ES-I3 (cell line): ENCODE data around the gene UNK.
"Not testable (repeated sequence)": the region's sequence is repeated elsewhere in the genome, so short reads cannot be mapped to it uniquely, and the experiment has no call there.

Experiments used
- H3K36me3 ChIP-seq: 2 replicates; pipeline ENCODE4 v1.6.1; 2013; ENCODE audit warnings: mild to moderate bottlenecking, low read length, control low read depth, moderate library complexity; ENCODE audit not compliant: insufficient read depth
- H3K4me1 ChIP-seq: 2 replicates; pipeline ENCODE4 v1.6.1; 2013; ENCODE audit warnings: mild to moderate bottlenecking, control low read depth, low read length; ENCODE audit not compliant: insufficient read depth
- H3K9ac ChIP-seq: 2 replicates; pipeline ENCODE4 v1.6.1; 2013; ENCODE audit warnings: low read depth, mild to moderate bottlenecking, low read length, moderate library complexity
- H3K9me3 ChIP-seq: 2 replicates; pipeline ENCODE4 v1.6.1; 2013; ENCODE audit warnings: mild to moderate bottlenecking, low read length, moderate library complexity; ENCODE audit not compliant: control insufficient read depth, insufficient read depth

The UNK gene

GRCh38 chr17:75774471-75774990, 10.1 kb upstream of the UNK start:
- H3K9ac ChIP-seq, result no peak overlapping the region
- H3K36me3 ChIP-seq, result peaks cover 8% of the 10 kb centered on the region
- H3K9me3 ChIP-seq, result no peaks in the 10 kb centered on the region
- peaks cover 12% of the 10 kb centered on the region; the same call in 1 of the 2 replicates for H3K4me1 ChIP-seq

DNA sequence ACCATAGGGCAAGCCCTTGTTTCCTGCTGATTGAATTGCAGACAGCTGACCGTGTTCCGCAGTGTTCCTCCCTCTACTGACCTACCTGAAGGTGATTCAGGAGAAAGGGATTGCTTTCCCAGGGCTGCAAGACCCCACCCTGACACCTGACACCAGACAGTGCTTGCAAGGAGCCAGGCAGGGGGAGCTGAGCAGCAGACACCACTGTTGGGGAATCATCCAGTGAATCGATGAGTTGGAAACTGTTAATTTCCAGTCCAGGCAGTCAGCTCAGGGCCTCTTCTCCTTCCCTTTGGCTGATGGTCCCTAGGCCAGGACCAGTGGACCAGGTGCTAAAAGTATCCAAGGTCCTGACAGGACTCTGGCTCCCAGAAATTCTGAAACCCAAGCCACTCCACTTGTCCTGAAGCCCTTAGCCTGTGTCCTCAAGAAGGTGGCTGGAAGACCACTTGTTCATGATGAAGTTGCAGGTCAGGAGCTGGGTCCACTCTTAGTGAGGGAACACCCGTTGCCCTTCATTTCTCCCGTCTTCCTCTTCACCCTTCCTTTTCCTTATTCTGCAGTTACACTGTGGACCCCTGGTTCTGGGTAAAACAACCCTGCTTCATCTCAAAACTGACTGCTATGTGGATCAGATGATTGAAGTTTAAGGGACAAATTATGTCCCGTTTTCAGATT, 9.5 kb upstream of the UNK start:
- Histone ChIP-seq H3K4me1 (peaks cover 12% of the 10 kb centered on the region; the same call in 1 of the 2 replicates), H3K9me3 (no peaks in the 10 kb centered on the region), H3K9ac (no peak overlapping the region), H3K36me3 (peaks cover 8% of the 10 kb centered on the region)

GRCh38 chr17:75776386-75777295, 8.0 kb upstream of the UNK start:
- peaks cover 7% of the 10 kb centered on the region; the same call in 1 of the 2 replicates for H3K4me1 ChIP-seq
- H3K9ac ChIP-seq, result no peak overlapping the region
- H3K36me3 ChIP-seq, result peaks cover 8% of the 10 kb centered on the region
- no peaks in the 10 kb centered on the region for H3K9me3 ChIP-seq

- 0 out of 2 replicates have a peak, but pooled peaks cover 4% of the 10 kb centered on the region for H3K4me1 ChIP-seq
- H3K9ac ChIP-seq, result peak overlapping the region; percentile 15; the same call in 1 of the 2 replicates
- peaks cover 8% of the 10 kb centered on the region for H3K36me3 ChIP-seq
- no peaks in the 10 kb centered on the region for H3K9me3 ChIP-seq
Measured at GRCh38 chr17:75777296-75777922, 7.2 kb upstream of the UNK start.

GRCh38 chr17:75778066-75778860, 6.3 kb upstream of the UNK start:
- peak overlapping the region; percentile 81 for H3K9ac ChIP-seq
- H3K4me1 ChIP-seq, H3K36me3 ChIP-seq, H3K9me3 ChIP-seq: not testable (repeated sequence)

- peaks cover 13% of the 10 kb centered on the region for H3K4me1 ChIP-seq
- peak overlapping the region; percentile 81 for H3K9ac ChIP-seq
- no peaks in the 10 kb centered on the region for H3K9me3 ChIP-seq
- H3K36me3 ChIP-seq, result peaks cover 8% of the 10 kb centered on the region
Measured at GRCh38 chr17:75778861-75779249, 5.8 kb upstream of the UNK start.

DNA sequence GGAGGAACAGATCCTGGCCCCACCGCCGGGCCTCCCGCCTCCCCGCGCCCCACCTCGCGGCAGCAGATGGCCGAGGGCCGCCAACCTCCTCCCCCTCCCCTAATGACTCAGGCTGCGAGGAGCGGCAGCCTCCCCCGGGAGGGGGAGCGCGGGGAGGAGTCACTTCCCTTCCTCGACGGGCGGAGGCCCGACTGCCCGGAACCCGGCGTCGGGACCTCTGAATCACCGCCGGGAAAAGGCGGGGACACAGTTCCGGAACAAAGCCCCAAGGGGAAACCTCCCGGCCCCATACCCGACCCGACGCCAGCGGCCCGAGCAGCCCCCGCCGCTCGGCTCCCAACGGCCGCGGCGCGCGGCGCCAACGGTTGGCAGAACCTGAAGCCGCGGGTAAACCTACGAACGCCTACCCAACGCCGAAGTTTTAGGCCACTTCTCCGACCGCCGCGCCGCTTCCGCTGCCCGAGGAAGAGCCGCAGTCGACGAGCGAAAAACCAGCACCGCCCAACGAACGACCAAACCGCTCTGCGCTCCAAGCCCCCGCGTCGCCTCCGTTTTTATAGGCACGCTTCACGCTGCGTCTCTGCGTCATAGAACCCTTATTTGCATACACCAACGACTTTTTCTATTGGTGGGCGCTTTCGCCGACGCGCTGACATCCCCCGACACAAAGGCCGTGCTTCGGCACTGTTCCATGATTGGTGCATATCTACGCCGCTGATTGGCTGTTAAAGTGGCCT, 5.2 kb upstream of the UNK start:
- Histone ChIP-seq H3K9me3 (no peaks in the 10 kb centered on the region), H3K36me3 (peaks cover 8% of the 10 kb centered on the region), H3K9ac (peak overlapping the region; percentile 81), H3K4me1 (peaks cover 17% of the 10 kb centered on the region)

- no peak overlapping the region for H3K9ac ChIP-seq
- H3K4me1 ChIP-seq, result peaks cover 15% of the 10 kb centered on the region
- no peaks in the 10 kb centered on the region for H3K9me3 ChIP-seq
- H3K36me3 ChIP-seq, result peaks cover 8% of the 10 kb centered on the region
Measured at GRCh38 chr17:75779987-75780889, 4.4 kb upstream of the UNK start.

DNA sequence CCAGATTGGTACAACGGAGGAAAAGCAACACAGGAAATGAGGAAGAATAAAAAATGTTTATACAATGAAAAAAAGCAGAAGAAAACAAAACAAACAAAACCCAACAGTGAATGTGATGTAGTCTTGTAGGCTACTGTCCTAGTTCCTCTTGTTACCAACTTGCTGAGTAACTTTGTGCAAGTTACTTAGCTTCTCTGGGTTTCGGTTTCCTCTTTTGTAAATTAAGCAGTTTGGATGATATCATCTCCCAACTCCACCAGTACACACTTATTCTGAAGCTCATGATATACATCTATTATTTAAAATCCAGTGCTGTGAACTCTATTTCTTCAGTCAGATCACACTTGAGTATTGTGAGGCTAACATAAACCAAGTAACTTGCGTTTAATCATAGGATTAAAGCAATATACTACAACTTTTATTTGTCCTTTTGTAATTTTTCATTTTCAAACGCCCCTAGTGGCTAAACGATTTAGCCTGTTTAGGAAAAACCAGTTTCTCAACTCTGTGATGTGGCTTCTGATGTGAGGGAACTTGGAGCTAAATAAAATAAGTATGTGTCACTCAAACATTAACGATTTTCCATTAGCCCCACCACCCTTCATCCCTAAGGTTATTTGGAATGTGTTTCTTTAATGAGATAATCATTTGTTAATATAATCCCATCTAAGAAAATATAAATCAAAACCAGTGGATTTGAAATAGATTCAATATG, 1.4 kb upstream of the UNK start:
- no peaks in the 10 kb centered on the region for H3K9me3 ChIP-seq
- peaks cover 23% of the 10 kb centered on the region for H3K4me1 ChIP-seq
- no peak overlapping the region for H3K9ac ChIP-seq
- H3K36me3 ChIP-seq, result peaks cover 7% of the 10 kb centered on the region

DNA sequence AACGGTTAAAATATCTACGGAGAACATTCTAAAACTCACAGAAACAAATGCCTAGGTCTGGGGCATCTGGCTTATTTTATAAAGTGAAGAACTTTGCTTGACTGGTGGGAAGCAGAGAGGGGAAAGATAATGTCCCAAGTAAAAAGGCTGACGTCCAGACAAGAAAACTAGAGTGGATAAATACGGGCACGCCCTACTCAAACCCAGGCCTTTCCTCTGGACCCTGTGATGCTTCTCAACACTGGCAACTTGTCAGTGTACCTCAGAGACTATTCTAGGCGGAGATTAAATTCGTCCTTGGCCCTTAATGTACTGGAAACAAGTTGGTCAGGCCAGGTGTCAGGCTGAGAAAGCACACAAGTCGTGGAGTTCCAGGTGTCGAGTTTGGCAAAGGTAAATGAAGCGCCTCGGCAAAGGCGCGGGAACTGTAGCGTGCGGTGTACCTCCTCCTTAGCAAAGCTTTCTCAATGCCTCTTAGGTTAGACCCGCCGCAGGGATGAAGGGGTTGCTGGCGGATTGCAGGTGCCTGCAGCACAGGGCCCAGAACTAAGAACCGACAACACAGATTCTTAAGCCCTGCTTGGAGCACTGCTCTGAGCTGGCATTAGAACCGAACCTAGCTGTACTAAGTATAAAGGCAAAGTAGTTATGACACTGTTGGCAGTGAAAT, 668 bp upstream of the UNK start:
- Histone ChIP-seq H3K4me1 (peaks cover 23% of the 10 kb centered on the region), H3K9me3 (no peaks in the 10 kb centered on the region), H3K9ac (peak overlapping the region; percentile 99), H3K36me3 (0 out of 2 replicates have a peak, but pooled peaks cover 2% of the 10 kb centered on the region)

- Histone ChIP-seq H3K9ac (peak overlapping the region; percentile 99), H3K4me1 (peaks cover 23% of the 10 kb centered on the region), H3K9me3 (no peaks in the 10 kb centered on the region), H3K36me3 (0 out of 2 replicates have a peak, but pooled peaks cover 2% of the 10 kb centered on the region)
Measured at GRCh38 chr17:75785016-75785890, 647 bp downstream of the UNK start.
